ENCODE data around the gene FBXO39. TPM values are rescaled to one million over a fixed set of nuclear protein-coding genes. Genes with fewer than 3 reads are reported as not detected.

FBXO39 gene
- total and polyA plus RNA-seq, 9 of the 15 experiments (the other 6 are each of a cell fraction or from before 2014, with no cell fraction given): not detected

DNA sequence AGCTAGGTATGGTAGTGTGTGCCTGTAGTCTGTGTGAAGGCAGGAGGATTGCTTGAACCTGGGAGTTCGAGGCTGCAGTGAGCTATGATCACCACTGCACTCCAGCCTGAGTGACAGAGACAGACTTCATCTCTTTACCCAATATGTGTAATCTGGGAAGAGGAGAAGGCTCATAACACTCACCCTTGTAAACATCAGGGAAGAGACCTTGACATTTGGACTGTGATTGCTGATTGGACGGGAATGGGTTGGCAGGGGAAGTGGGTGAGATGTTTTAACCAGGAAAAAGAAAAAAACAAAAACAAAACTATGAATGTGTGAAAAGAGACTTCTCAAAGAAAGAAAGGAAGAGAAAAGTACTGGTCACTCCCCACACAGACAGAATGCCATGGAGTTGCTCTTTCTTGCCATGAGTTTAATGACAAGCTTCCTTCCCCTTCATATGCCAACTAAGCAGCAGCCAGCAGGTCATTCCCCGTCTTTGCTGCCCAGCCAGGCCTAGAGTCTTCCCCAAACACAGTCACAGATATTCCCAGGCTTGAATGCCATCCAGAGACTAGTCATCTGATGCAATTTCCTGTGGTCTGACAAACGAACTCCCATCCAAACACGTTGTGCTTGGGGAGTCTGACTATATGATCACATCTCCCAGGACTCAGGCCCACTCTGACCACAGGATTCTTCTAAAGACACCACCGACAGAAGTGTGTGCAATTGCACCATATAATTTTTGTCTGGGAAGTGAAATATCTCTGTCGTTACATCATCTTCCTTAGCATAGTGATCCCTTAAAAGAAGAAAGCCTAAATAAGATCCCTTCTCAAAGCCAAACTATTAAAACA is 23.7 kb upstream of the FBXO39 start (continued):
- TF ChIP-seq, protein P1, sequence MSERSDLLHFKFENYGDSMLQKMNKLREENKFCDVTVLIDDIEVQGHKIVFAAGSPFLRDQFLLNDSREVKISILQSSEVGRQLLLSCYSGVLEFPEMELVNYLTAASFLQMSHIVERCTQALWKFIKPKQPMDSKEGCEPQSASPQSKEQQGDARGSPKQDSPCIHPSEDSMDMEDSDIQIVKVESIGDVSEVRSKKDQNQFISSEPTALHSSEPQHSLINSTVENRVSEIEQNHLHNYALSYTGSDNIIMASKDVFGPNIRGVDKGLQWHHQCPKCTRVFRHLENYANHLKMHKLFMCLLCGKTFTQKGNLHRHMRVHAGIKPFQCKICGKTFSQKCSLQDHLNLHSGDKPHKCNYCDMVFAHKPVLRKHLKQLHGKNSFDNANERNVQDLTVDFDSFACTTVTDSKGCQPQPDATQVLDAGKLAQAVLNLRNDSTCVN (CRISPR knock-in tag; IDR thresholded peaks at IDR 0.05): no peak
- TF ChIP-seq, protein P2, sequence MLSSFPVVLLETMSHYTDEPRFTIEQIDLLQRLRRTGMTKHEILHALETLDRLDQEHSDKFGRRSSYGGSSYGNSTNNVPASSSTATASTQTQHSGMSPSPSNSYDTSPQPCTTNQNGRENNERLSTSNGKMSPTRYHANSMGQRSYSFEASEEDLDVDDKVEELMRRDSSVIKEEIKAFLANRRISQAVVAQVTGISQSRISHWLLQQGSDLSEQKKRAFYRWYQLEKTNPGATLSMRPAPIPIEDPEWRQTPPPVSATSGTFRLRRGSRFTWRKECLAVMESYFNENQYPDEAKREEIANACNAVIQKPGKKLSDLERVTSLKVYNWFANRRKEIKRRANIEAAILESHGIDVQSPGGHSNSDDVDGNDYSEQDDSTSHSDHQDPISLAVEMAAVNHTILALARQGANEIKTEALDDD (IDR thresholded peaks at IDR 0.05): no peak
- TF ChIP-seq, protein P3, sequence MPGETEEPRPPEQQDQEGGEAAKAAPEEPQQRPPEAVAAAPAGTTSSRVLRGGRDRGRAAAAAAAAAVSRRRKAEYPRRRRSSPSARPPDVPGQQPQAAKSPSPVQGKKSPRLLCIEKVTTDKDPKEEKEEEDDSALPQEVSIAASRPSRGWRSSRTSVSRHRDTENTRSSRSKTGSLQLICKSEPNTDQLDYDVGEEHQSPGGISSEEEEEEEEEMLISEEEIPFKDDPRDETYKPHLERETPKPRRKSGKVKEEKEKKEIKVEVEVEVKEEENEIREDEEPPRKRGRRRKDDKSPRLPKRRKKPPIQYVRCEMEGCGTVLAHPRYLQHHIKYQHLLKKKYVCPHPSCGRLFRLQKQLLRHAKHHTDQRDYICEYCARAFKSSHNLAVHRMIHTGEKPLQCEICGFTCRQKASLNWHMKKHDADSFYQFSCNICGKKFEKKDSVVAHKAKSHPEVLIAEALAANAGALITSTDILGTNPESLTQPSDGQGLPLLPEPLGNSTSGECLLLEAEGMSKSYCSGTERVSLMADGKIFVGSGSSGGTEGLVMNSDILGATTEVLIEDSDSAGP (CRISPR knock-in tag; IDR thresholded peaks at IDR 0.05): no peak
- TF ChIP-seq ETS2 (tag; IDR thresholded peaks at IDR 0.05; ENCODE audit: borderline replicate concordance, poor library complexity, severe bottlenecking) (no peak), ZNF41 (CRISPR knock-in tag; conservative IDR thresholded peaks at IDR 0.05) (no peak), NFE2 (IDR thresholded peaks at IDR 0.05; ENCODE audit: low read depth) (no peak), GABPA (tag; conservative IDR thresholded peaks at IDR 0.05; ENCODE audit: low read depth) (peak; percentile 66), GATA2 (CRISPR knock-in tag; IDR thresholded peaks at IDR 0.05) (no peak)
